Endothelial cell of umbilical vein (primary cell): ENCODE results near the gene TMEM129. TPM values are rescaled to one million over a fixed set of nuclear protein-coding genes. Genes with fewer than 3 reads are reported as not detected.

Experiments
- BruUV-seq: library from RNA; stranded (reverse); fragments of 400-500 nt; replicated peaks from 2 replicates; lab custom pipeline; 2021; lab: Mats Ljungman, UMichigan
- CTCF ChIA-PET: fragments of 300-600, 350-600 bp; sonication (Branson Sonifier 250); formaldehyde crosslinking; loops from one replicate; lab custom pipeline; 2021; ENCODE audit warnings: antibody characterized with exemption, inconsistent platforms; lab: Charles Lee
- POLR2A ChIA-PET: fragments of 300-600, 350-600 bp; sonication (Branson Sonifier 250); formaldehyde crosslinking; loops from one replicate; lab custom pipeline; 2021; ENCODE audit warnings: antibody characterized with exemption, inconsistent platforms; lab: Charles Lee
- DNase-seq: peaks from one replicate; pipeline ENCODE4 v3.0.0-alpha.2; 2011; ENCODE audit warnings: low read depth, low spot score
- FAIRE-seq: peaks from 2 replicates; lab custom pipeline; 2011; peaks lifted over from hg19 to GRCh38; lab: Jason Lieb, UNC
- H2AFZ ChIP-seq: 2 replicates; pipeline ENCODE4 v1.6.0; 2012; ENCODE audit warnings: low read depth, low read length, control low read depth, inconsistent platforms
- H3K27ac ChIP-seq: 2 replicates; pipeline ENCODE4 v1.5.1; 2011; ENCODE audit warnings: low read depth, mild to moderate bottlenecking, control low read depth, low read length, moderate library complexity; ENCODE audit not compliant: insufficient read depth
- H3K27me3 ChIP-seq, 2 experiments: 2 replicates each; pipeline versions ENCODE4 v1.6.0 to v1.6.1; 2011; ENCODE audit warnings: low read length in 2 of 2, mixed read lengths in 1 of 2; ENCODE audit not compliant: control insufficient read depth in 2 of 2, insufficient read depth in 2 of 2
- H3K36me3 ChIP-seq, 2 experiments: 2 replicates in 1 of 2; 3 replicates in 1 of 2; pipeline ENCODE4 v1.5.1; 2011; ENCODE audit warnings: low read length in 2 of 2, mild to moderate bottlenecking in 1 of 2, moderate library complexity in 1 of 2; ENCODE audit not compliant: control insufficient read depth in 2 of 2, insufficient read depth in 2 of 2; ENCODE audit errors: extremely low read depth in 1 of 2
- H3K4me1 ChIP-seq: 3 replicates; pipeline ENCODE4 v1.5.1; 2011; ENCODE audit warnings: mild to moderate bottlenecking, low read length; ENCODE audit not compliant: control insufficient read depth, insufficient read depth; ENCODE audit errors: extremely low read depth
- H3K4me2 ChIP-seq: 2 replicates; pipeline ENCODE4 v1.6.1; 2011; ENCODE audit warnings: low read length, control low read depth, mixed read lengths; ENCODE audit not compliant: insufficient read depth
- H3K4me3 ChIP-seq, 3 experiments: fragments of 200-600 bp in 1 of 3; sonication (generic), shearing (Covaris generic) in 1 of 3; replicated peaks in 1 of 3; 2 replicates each; pipeline ENCODE4 v1.5.1; 2011 to 2016; ENCODE audit warnings: control low read depth in 3 of 3, low read length in 3 of 3, mild to moderate bottlenecking in 2 of 3, inconsistent platforms in 1 of 3, low read depth in 1 of 3, moderate library complexity in 1 of 3; ENCODE audit not compliant: insufficient read depth in 1 of 3
- H3K79me2 ChIP-seq: 2 replicates; pipeline ENCODE4 v1.6.0; 2012; ENCODE audit warnings: low read length, inconsistent platforms; ENCODE audit not compliant: control insufficient read depth, insufficient read depth
- H3K9ac ChIP-seq: replicated peaks from 2 replicates; pipeline ENCODE3; 2011; ENCODE audit warnings: low read length, control low read depth; ENCODE audit not compliant: insufficient read depth; ENCODE audit errors: extremely low read depth
- H3K9me1 ChIP-seq: replicated peaks from 3 replicates; pipeline ENCODE4 v1.6.0; 2011; ENCODE audit warnings: mild to moderate bottlenecking, low read length; ENCODE audit not compliant: control insufficient read depth, insufficient read depth; ENCODE audit errors: extremely low read depth
- H3K9me3 ChIP-seq: replicated peaks from 2 replicates; pipeline ENCODE4 v1.5.1; 2012; ENCODE audit warnings: low read length, inconsistent platforms; ENCODE audit not compliant: control insufficient read depth, insufficient read depth
- H4K20me1 ChIP-seq: replicated peaks from 2 replicates; pipeline ENCODE3; 2011; ENCODE audit warnings: mild to moderate bottlenecking, low read length; ENCODE audit not compliant: control insufficient read depth, insufficient read depth; ENCODE audit errors: extremely low read depth
- CTCF ChIP-seq, 2 donors: IDR thresholded peaks; 1 replicate in 1 of 2; 2 replicates in 1 of 2; pipeline ENCODE4 v1.5.1; 2011; ENCODE audit warnings: low read length in 2 of 2, mild to moderate bottlenecking in 2 of 2, moderate library complexity in 2 of 2, control low read depth in 1 of 2, inconsistent platforms in 1 of 2, low read depth in 1 of 2; ENCODE audit not compliant: insufficient read depth in 1 of 2; ENCODE audit errors: extremely low read depth in 1 of 2
- EZH2 ChIP-seq: IDR thresholded peaks from 2 replicates; pipeline ENCODE4 v1.6.1; 2012; ENCODE audit warnings: borderline replicate concordance, low read depth, mild to moderate bottlenecking, moderate library complexity, low read length, inconsistent platforms; ENCODE audit not compliant: severe bottlenecking
- FOS ChIP-seq: IDR thresholded peaks from 2 replicates; pipeline ENCODE4 v1.6.1; 2011; ENCODE audit warnings: mild to moderate bottlenecking, low read length, moderate library complexity, borderline replicate concordance; ENCODE audit not compliant: insufficient read depth
- GATA2 ChIP-seq: IDR thresholded peaks from 2 replicates; pipeline ENCODE4 v1.7.0; 2011; ENCODE audit warnings: low read depth, mild to moderate bottlenecking, moderate library complexity, mixed read lengths, low read length; ENCODE audit not compliant: insufficient read length, insufficient read depth
- JUN ChIP-seq: IDR thresholded peaks from 2 replicates; pipeline ENCODE4 v1.6.1; 2011; ENCODE audit warnings: borderline replicate concordance, low read depth; ENCODE audit not compliant: insufficient read length, insufficient read depth
- MAX ChIP-seq: IDR thresholded peaks from 2 replicates; pipeline ENCODE4 v1.6.1; 2011; ENCODE audit not compliant: insufficient read depth, insufficient read length
- MYC ChIP-seq: IDR thresholded peaks from one replicate; pipeline ENCODE4 v1.6.1; 2011; ENCODE audit warnings: mild to moderate bottlenecking, low read depth, low read length
- POLR2A ChIP-seq: IDR thresholded peaks from 2 replicates; pipeline ENCODE4 v1.6.1; 2012; ENCODE audit warnings: low read depth, mild to moderate bottlenecking, control low read depth, low read length
- POLR2AphosphoS5 ChIP-seq: IDR thresholded peaks from 2 replicates; pipeline ENCODE4 v1.6.1; 2012; ENCODE audit warnings: low read depth, mild to moderate bottlenecking, control low read depth, low read length, moderate library complexity; ENCODE audit not compliant: insufficient read depth
- dilution Hi-C: fragments of 300-500 bp; cut with MboI; formaldehyde crosslinking; loops from one replicate; pipeline ENCODE4 v1.15.0; 2019; ENCODE audit warnings: low sequenced_read_pairs; ENCODE audit not compliant: extremely low pct_ligation_motif_present
- intact Hi-C: fragments of 100-400 bp; cut with micrococcal nuclease; formaldehyde crosslinking; loops from one replicate; pipeline ENCODE4 v1.10.0; 2022
- polyA plus RNA-seq, 4 experiments: library from polyadenylated mRNA; depleted of rRNA in 3 of 4; stranded (reverse) in 3 of 4; unstranded in 1 of 4; fragments of >200 nt; gene quantifications; 2 replicates each; pipeline versions ENCODE4 v1.2.1 to v1.2.3, GENCODE V29; 2011 to 2012; ENCODE audit warnings: missing spikeins in 1 of 4
- total RNA-seq: library from RNA; stranded (reverse); gene quantifications from 2 replicates; pipeline ENCODE4 v1.2.3, GENCODE V29; 2021

The TMEM129 gene
- total and polyA plus RNA-seq, 2 donors (not counting 3 experiments of a cell fraction or from before 2014, with no cell fraction given): 23.2 to 33.2 TPM

- intact Hi-C loops (no loop called here), dilution Hi-C loops (no loop called here)
- ChIA-PET POLR2A (no interaction called here), CTCF (interaction anchor here (1.2 to 12.0 kb wide), 3 partner anchors 11 to 60 kb away, joined by 3 to 347 read pairs (median 11); partner anchors contain the start of gene SLBP)
- TF ChIP-seq MYC (no peak), JUN (no peak), POLR2A (no peak), FOS (no peak), EZH2 (no peak), GATA2 (no peak), MAX (no peak), CTCF (IDR thresholded peaks at IDR 0.05; ENCODE audit: extremely low read depth in 1 of 2, insufficient read depth in 1 of 2, low read depth in 1 of 2, low read length in 2 of 2) (no peak), POLR2AphosphoS5 (no peak)
- no peak for FAIRE-seq
- H3K4me3 ChIP-seq: peak overlapping the region; percentile 43 to 73 (median 68)
- peak overlapping the region; percentile 58 for H3K9ac ChIP-seq
- no TSS peak for BruUV-seq
- peaks cover 34% of the 10 kb centered on the region for H3K4me1 ChIP-seq
- DNase-seq: no peak
- no peak overlapping the region for H2AFZ ChIP-seq
- peaks cover 66% of the 10 kb centered on the region for H3K79me2 ChIP-seq
- H3K27ac ChIP-seq: peak overlapping the region; percentile 10
- H3K4me2 ChIP-seq: peak overlapping the region; percentile 78
- H3K36me3 ChIP-seq: peaks cover 2 to 12% of the 10 kb centered on the region in 2 experiments
- no peaks in the 10 kb centered on the region for H3K9me3 ChIP-seq
- H4K20me1 ChIP-seq: no peaks in the 10 kb centered on the region
- H3K27me3 ChIP-seq: no peaks in the 10 kb centered on the region
- no peaks in the 10 kb centered on the region for H3K9me1 ChIP-seq
Observed at GRCh38 chr4:1722551-1723118, 1.5 kb upstream of the TMEM129 start.
